B cell (primary cell): Measurements from ENCODE around the gene CACNA1A. TPM values are rescaled to one million over a fixed set of nuclear protein-coding genes. Genes with fewer than 3 reads are reported as not detected.

ENCODE experiments used
- ATAC-seq: fragments of 200-7000 bp; cut with Tn5 transposase; one replicate; pipeline ENCODE4 v1.10.0; 2021; ENCODE audit warnings: low read depth, mild to moderate bottlenecking, moderate number of reproducible peaks, moderate library complexity
- CTCF ChIA-PET: fragments of 350-600 bp; sonication (Branson Sonifier 250); formaldehyde crosslinking; loops from one replicate; lab custom pipeline; 2021; ENCODE audit warnings: antibody characterized with exemption, inconsistent platforms; lab: Charles Lee
- POLR2A ChIA-PET: fragments of 350-600 bp; sonication (Branson Sonifier 250); formaldehyde crosslinking; loops from one replicate; lab custom pipeline; 2021; ENCODE audit warnings: antibody characterized with exemption; lab: Charles Lee
- DNase-seq: peaks from one replicate; pipeline ENCODE4 v3.0.0; 2013
- H2AFZ ChIP-seq: 2 replicates; pipeline ENCODE4 v1.6.1; 2012; ENCODE audit warnings: mild to moderate bottlenecking, low read depth, low read length; ENCODE audit not compliant: insufficient read depth, poor library complexity, severe bottlenecking
- H3K27ac ChIP-seq, 2 donors: 1 replicate in 1 of 2; 2 replicates in 1 of 2; pipeline ENCODE4 v1.5.1; 2012 to 2013; ENCODE audit warnings: low read length in 2 of 2, mild to moderate bottlenecking in 2 of 2, moderate library complexity in 1 of 2
- H3K27me3 ChIP-seq, 4 experiments: fragments of 200-600 bp in 1 of 4; sonication (generic) in 1 of 4; replicated peaks in 1 of 4; 1 replicate in 2 of 4; 2 replicates in 2 of 4; pipeline versions ENCODE4 v1.6.1 to v1.7.0; 2013 to 2016; ENCODE audit warnings: low read length in 3 of 4, mild to moderate bottlenecking in 2 of 4, mixed read lengths in 1 of 4, moderate library complexity in 1 of 4; ENCODE audit not compliant: insufficient read depth in 4 of 4, control insufficient read depth in 3 of 4; ENCODE audit errors: control extremely low read depth in 1 of 4
- H3K36me3 ChIP-seq, 2 experiments: replicated peaks in 1 of 2; 1 replicate in 1 of 2; 2 replicates in 1 of 2; pipeline versions ENCODE4 v1.6.1 to v1.7.1; 2013; ENCODE audit warnings: low read length in 1 of 2; ENCODE audit not compliant: insufficient read depth in 2 of 2, control insufficient read depth in 1 of 2; ENCODE audit errors: control extremely low read depth in 1 of 2, extremely low read depth in 1 of 2
- H3K4me1 ChIP-seq, 2 donors: fragments of 200-600 bp in 1 of 2; sonication (generic) in 1 of 2; 1 replicate in 1 of 2; 2 replicates in 1 of 2; pipeline versions ENCODE4 v1.5.1 to v1.6.1; 2013 to 2017; ENCODE audit warnings: low read length in 2 of 2; ENCODE audit not compliant: control insufficient read depth in 2 of 2, insufficient read depth in 2 of 2
- H3K4me2 ChIP-seq: replicated peaks from 2 replicates; pipeline ENCODE3; 2012; ENCODE audit warnings: mild to moderate bottlenecking, low read depth, low read length; ENCODE audit not compliant: poor library complexity, severe bottlenecking
- H3K4me3 ChIP-seq, 5 experiments: fragments of 200-600 bp in 1 of 5; sonication (generic) in 1 of 5; 1 replicate in 3 of 5; 2 replicates in 2 of 5; pipeline versions ENCODE4 v1.5.1 to v1.7.0; 2011 to 2016; ENCODE audit warnings: low read length in 4 of 5, mild to moderate bottlenecking in 4 of 5, low read depth in 2 of 5, control low read depth in 1 of 5, moderate library complexity in 1 of 5; ENCODE audit not compliant: insufficient read depth in 1 of 5; ENCODE audit errors: control extremely low read depth in 1 of 5, extremely low read depth in 1 of 5
- H3K79me2 ChIP-seq: fragments of 200-600 bp; sonication (generic); one replicate; pipeline ENCODE4 v1.6.0; 2016; ENCODE audit warnings: low read length; ENCODE audit not compliant: control insufficient read depth, insufficient read depth
- H3K9ac ChIP-seq: fragments of 200-600 bp; sonication (generic); 2 replicates; pipeline ENCODE4 v1.6.1; 2017; ENCODE audit warnings: mild to moderate bottlenecking, low read length, moderate library complexity
- H3K9me3 ChIP-seq, 3 donors: one replicate each; pipeline versions ENCODE4 v1.6.1 to v1.7.1; 2013; ENCODE audit warnings: low read length in 2 of 3; ENCODE audit not compliant: control insufficient read depth in 2 of 3, insufficient read depth in 1 of 3; ENCODE audit errors: control extremely low read depth in 1 of 3
- H4K20me1 ChIP-seq: 2 replicates; pipeline ENCODE4 v1.6.0; 2012; ENCODE audit warnings: mild to moderate bottlenecking, low read length; ENCODE audit not compliant: insufficient read depth, control insufficient read depth, poor library complexity, severe bottlenecking
- H3K27ac Mint-ChIP-seq: one replicate; pipeline ENCODE4 v1.8.0; 2021; ENCODE audit warnings: mixed read lengths
- H3K27me3 Mint-ChIP-seq: one replicate; pipeline ENCODE4 v1.8.0; 2021; ENCODE audit warnings: mixed read lengths
- H3K4me1 Mint-ChIP-seq: one replicate; pipeline ENCODE4 v1.8.0; 2021; ENCODE audit warnings: mixed read lengths
- H3K4me3 Mint-ChIP-seq: one replicate; pipeline ENCODE4 v1.8.0; 2021; ENCODE audit warnings: mixed read lengths
- H3K9me3 Mint-ChIP-seq: one replicate; pipeline ENCODE4 v1.8.0; 2022; ENCODE audit warnings: mixed read lengths; ENCODE audit not compliant: insufficient read depth
- EZH2 ChIP-seq: IDR thresholded peaks from 2 replicates; pipeline ENCODE4 v1.6.1; 2012; ENCODE audit warnings: borderline replicate concordance, low read depth, mild to moderate bottlenecking, moderate library complexity, low read length; ENCODE audit not compliant: insufficient read depth, poor library complexity, severe bottlenecking
- WGBS: methylation state at CpG from one replicate; pipeline ENCODE4 v1.1.5; 2013; ENCODE audit warnings: missing lambda C conversion rate; ENCODE audit not compliant: insufficient coverage; 5-methylcytosine and 5-hydroxymethylcytosine counted together
- intact Hi-C: fragments of 100-400 bp; cut with micrococcal nuclease; formaldehyde crosslinking; loops from one replicate; pipeline ENCODE4 v1.10.0; 2022
- polyA plus RNA-seq: library from polyadenylated mRNA; depleted of rRNA; stranded (reverse); fragments of >200 nt; gene quantifications from 2 replicates; pipeline ENCODE4 v1.2.3, GENCODE V29; 2012
- total RNA-seq, 2 donors: library from RNA; stranded (reverse); fragments of 120-200 nt in 1 of 2; gene quantifications; 1 replicate in 1 of 2; 2 replicates in 1 of 2; pipeline versions ENCODE4 v1.2.3 to v1.2.4, GENCODE V29; 2013 to 2022
- TF ChIP-seq, protein P1 (sequence below): fragments of 200-600 bp; IDR thresholded peaks from one replicate; pipeline ENCODE4 v1.8.0; 2022; ENCODE audit warnings: antibody characterized with exemption, mild to moderate bottlenecking

The CACNA1A gene
- total and polyA plus RNA-seq, 2 donors (not counting 1 experiment from before 2014, with no cell fraction given), result 1.2 to 1.3 TPM

DNA sequence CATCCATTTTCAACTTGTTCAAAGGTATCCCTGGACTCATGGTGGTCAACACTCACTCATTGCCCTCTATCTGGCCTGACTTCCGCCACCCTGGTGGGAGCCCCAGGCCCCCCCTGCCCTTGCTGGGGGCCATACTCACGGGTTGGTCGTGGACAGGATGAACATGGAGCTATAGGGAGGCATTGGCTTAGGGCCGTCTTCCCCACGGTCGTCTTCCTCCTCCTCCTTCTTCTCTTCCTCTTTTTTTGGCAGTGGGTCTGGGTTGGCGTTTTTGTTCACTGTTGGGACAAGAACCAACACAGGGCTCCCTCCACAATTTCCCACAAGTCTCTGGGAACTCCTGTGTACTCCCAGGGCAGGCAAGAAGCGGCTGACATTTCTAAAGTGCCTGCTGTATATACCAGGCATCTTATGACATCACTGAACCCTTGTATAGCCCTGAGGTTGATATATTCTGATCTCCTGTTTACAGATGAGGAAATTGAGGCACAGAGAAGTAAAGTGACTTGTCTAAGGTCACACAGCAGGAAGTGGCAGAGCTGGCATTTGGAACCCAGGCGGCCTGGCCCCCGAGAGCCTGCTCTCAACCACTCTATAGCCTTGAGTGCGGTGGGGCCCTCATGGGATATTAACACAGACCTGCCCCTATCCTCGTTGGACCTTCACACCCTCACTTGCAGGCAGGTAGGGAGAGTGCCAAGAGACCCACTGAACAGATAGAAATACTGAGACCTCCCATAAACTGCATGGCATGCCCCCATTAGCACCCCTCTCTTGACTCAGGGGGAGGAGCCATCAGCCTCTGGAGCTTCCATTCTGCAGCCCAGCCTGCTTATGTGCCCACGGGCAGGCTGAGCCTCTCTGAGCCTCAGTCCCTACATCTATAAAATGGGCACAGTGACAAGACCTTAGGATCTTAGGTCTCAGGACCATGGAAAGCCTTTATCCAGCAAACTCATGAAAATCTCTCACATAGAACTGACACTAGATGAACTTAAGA, 221.1 kb downstream of the CACNA1A start:
- Histone ChIP-seq H3K27me3 (peaks cover 0 to 12% (median 2%) of the 10 kb centered on the region in 4 experiments), H3K27ac (no peak overlapping the region), H3K4me2 (no peak overlapping the region), H3K9ac (no peak overlapping the region), H3K9me3 (no peaks in the 10 kb centered on the region), H3K4me1 (no peaks in the 10 kb centered on the region), H2AFZ (no peak overlapping the region), H3K79me2 (no peaks in the 10 kb centered on the region), H3K4me3 (no peak overlapping the region), H3K36me3 (no peaks in the 10 kb centered on the region), H4K20me1 (no peaks in the 10 kb centered on the region)
- intact Hi-C loops, result no loop called here
- Mint-ChIP-seq H3K27me3 (peaks cover 24% of the 10 kb centered on the region), H3K9me3 (no peaks in the 10 kb centered on the region), H3K27ac (no peak overlapping the region), H3K4me1 (no peaks in the 10 kb centered on the region), H3K4me3 (no peak overlapping the region)
- POLR2A ChIA-PET, result no interaction called here
- CTCF ChIA-PET, result no interaction called here
- WGBS, result 64% methylated on average over 3 of the region's 13 CpGs
- DNase-seq (no peak), ATAC-seq (no peak)
- TF ChIP-seq EZH2, result no peak
- TF ChIP-seq, protein P1, sequence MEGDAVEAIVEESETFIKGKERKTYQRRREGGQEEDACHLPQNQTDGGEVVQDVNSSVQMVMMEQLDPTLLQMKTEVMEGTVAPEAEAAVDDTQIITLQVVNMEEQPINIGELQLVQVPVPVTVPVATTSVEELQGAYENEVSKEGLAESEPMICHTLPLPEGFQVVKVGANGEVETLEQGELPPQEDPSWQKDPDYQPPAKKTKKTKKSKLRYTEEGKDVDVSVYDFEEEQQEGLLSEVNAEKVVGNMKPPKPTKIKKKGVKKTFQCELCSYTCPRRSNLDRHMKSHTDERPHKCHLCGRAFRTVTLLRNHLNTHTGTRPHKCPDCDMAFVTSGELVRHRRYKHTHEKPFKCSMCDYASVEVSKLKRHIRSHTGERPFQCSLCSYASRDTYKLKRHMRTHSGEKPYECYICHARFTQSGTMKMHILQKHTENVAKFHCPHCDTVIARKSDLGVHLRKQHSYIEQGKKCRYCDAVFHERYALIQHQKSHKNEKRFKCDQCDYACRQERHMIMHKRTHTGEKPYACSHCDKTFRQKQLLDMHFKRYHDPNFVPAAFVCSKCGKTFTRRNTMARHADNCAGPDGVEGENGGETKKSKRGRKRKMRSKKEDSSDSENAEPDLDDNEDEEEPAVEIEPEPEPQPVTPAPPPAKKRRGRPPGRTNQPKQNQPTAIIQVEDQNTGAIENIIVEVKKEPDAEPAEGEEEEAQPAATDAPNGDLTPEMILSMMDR, result no peak

DNA sequence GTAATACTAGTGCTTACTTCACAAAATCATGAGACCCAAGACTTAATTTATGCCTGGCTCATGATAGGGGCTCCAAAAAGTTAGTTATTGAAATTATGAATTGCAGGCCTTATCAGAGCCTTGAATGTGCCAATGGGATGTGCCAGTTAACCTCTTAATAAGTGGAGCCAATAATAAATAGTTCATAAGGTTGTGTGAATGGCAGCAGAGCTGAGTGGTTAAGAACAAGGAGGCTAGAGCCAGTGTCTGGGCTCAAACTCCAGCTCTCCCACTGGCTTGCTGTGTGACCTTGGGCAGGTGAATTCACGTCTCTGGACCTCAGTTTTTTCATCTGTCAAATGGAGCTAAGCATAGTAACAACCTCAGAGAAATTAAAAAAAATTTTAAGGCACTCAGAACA, 222.4 kb downstream of the CACNA1A start:
- no peak overlapping the region for H3K4me2 ChIP-seq
- H3K4me3 ChIP-seq, result no peak overlapping the region
- ATAC-seq (no peak), DNase-seq (no peak)
- H3K27ac Mint-ChIP-seq, result no peak overlapping the region
- no CpG with 5 or more reads among the region's 1 CpG for WGBS
- CTCF ChIA-PET, result interaction anchor here (0.5 to 1.9 kb wide), 3 partner anchors 11 to 318 kb away, joined by 3 to 4 read pairs (median 3); no protein-coding TSS in a partner anchor
- H3K27me3 Mint-ChIP-seq, result peaks cover 28% of the 10 kb centered on the region
- no peaks in the 10 kb centered on the region for H3K9me3 ChIP-seq
- no peaks in the 10 kb centered on the region for H3K4me1 ChIP-seq
- H3K36me3 ChIP-seq, result no peaks in the 10 kb centered on the region
- intact Hi-C loops, result no loop called here
- no peak overlapping the region for H3K27ac ChIP-seq
- H3K9me3 Mint-ChIP-seq, result no peaks in the 10 kb centered on the region
- no peaks in the 10 kb centered on the region for H4K20me1 ChIP-seq
- H3K27me3 ChIP-seq, result peaks cover 0 to 12% (median 2%) of the 10 kb centered on the region in 4 experiments
- H3K79me2 ChIP-seq, result no peaks in the 10 kb centered on the region
- H3K4me1 Mint-ChIP-seq, result no peaks in the 10 kb centered on the region
- H3K4me3 Mint-ChIP-seq, result no peak overlapping the region
- POLR2A ChIA-PET, result no interaction called here
- H3K9ac ChIP-seq, result no peak overlapping the region
- TF ChIP-seq, protein P1, result no peak
- no peak for TF ChIP-seq EZH2
- no peak overlapping the region for H2AFZ ChIP-seq
